Astrocyte of the spinal cord (primary cell): ENCODE measurements around the gene BTBD9.
A peak's percentile ranks its signal among the peaks of the same experiment; 100 is the strongest.

Source experiments
- DNase-seq: peaks from one replicate; pipeline ENCODE4 v3.0.0; 2011; ENCODE audit warnings: low read depth, low spot score
- H3K4me3 ChIP-seq: 2 replicates; pipeline ENCODE4 v1.5.1; 2011; ENCODE audit warnings: low read depth, mild to moderate bottlenecking, low read length, moderate library complexity
- CTCF ChIP-seq: IDR thresholded peaks from 2 replicates; pipeline ENCODE4 v1.5.1; 2012; ENCODE audit warnings: low read depth, mild to moderate bottlenecking, low read length, inconsistent platforms
- in situ Hi-C: cut with HindIII; loops from 2 replicates; pipeline ENCODE4 v1.10.0; 2017; ENCODE audit warnings: low sequenced_read_pairs

BTBD9 gene

DNA sequence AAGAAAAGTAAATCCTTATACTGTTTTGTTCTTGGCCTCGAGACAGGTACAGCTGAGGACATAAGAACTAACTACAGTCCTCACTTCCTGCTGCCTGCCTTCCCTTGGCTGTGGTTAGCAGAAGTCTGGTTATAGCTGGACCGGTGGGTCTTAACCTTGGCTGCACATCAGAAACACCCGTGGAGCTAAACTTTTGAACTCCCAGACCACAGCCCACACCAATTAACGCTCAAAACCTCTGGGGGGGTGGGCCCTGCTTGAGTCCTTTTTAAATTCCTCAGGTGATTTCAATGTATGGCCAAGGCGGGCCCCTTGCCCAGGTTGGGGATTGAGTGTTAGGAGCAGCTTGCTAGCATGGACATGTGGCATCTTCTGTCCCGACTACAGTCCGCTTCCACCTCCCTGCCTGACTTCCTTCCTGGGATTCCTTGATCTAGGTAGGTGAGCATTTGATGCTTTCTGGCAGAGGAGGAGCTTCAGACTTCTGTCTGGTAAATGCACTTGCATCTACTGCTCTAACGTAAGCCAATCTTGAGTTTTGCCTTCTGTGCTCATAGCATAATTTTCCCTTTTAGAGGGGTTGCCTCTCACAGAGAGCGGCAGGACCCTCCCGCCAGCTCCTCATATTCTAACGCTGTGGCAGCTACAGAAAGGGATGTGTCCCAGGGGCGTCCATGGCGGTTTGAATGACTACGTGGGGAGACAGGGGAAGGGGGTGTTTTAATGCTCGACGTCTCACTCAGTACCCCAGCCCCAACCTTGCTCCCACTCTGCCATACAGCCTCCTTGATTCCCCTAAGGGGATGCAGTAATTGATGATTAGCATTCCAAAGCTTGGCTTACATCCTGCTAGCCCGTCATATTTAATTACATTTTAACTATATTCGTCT is 430.1 kb downstream of the BTBD9 start:
- in situ Hi-C loops = no loop called here
- H3K4me3 ChIP-seq = no peak overlapping the region
- DNase-seq = peak; percentile 78
- no peak for TF ChIP-seq CTCF

- no peak for DNase-seq
Observed at GRCh38 chr6:38208028-38208427, 431.7 kb downstream of the BTBD9 start.

GRCh38 chr6:38207375-38207774 is 432.4 kb downstream of the BTBD9 start:
- no peak for DNase-seq
- TF ChIP-seq CTCF = no peak
- H3K4me3 ChIP-seq = no peak overlapping the region
- in situ Hi-C loops = no loop called here

More at GRCh38 chr6:38208028-38208427, 431.7 kb downstream of the BTBD9 start:
- in situ Hi-C loops = no loop called here
- TF ChIP-seq CTCF = no peak
- no peak overlapping the region for H3K4me3 ChIP-seq

GRCh38 chr6:38198219-38198618 is 441.5 kb downstream of the BTBD9 start:
- DNase-seq = no peak
- in situ Hi-C loops = no loop called here
- TF ChIP-seq CTCF = no peak
- H3K4me3 ChIP-seq = no peak overlapping the region

GRCh38 chr6:38195113-38195635 is 444.6 kb downstream of the BTBD9 start:
- no peak for TF ChIP-seq CTCF
- H3K4me3 ChIP-seq = no peak overlapping the region
- in situ Hi-C loops = no loop called here
- DNase-seq = no peak

GRCh38 chr6:38194589-38194988 is 445.1 kb downstream of the BTBD9 start:
- no peak overlapping the region for H3K4me3 ChIP-seq
- in situ Hi-C loops = no loop called here
- TF ChIP-seq CTCF = no peak
- DNase-seq = no peak
